ENCODE measurements around the gene PRR7. TPM values are rescaled to one million over a fixed set of nuclear protein-coding genes. Genes with fewer than 3 reads are reported as not detected.

Gene PRR7
- total RNA-seq, 1 donor from 2014 or later: 30.9 TPM

GRCh38 chr5:177496727-177497291 is 50.2 kb downstream of the PRR7 start:
- TF ChIP-seq, protein P1, sequence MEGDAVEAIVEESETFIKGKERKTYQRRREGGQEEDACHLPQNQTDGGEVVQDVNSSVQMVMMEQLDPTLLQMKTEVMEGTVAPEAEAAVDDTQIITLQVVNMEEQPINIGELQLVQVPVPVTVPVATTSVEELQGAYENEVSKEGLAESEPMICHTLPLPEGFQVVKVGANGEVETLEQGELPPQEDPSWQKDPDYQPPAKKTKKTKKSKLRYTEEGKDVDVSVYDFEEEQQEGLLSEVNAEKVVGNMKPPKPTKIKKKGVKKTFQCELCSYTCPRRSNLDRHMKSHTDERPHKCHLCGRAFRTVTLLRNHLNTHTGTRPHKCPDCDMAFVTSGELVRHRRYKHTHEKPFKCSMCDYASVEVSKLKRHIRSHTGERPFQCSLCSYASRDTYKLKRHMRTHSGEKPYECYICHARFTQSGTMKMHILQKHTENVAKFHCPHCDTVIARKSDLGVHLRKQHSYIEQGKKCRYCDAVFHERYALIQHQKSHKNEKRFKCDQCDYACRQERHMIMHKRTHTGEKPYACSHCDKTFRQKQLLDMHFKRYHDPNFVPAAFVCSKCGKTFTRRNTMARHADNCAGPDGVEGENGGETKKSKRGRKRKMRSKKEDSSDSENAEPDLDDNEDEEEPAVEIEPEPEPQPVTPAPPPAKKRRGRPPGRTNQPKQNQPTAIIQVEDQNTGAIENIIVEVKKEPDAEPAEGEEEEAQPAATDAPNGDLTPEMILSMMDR (conservative IDR thresholded peaks at IDR 0.05; ENCODE audit: low read depth, low read length): no peak
- no peak for DNase-seq (ENCODE audit: low read depth)
- H3K4me3 ChIP-seq (ENCODE audit: low read depth, low read length): peak overlapping the region; percentile 89

GRCh38 chr5:177497292-177498012 is 50.8 kb downstream of the PRR7 start, which contains the start of gene PDLIM7:
PDLIM7 (minus strand) TSS chr5:177497604; CDS start chr5:177496512, 1,092 bp downstream.
- peak within 1 kb of the TSS; percentile 89 for H3K4me3 ChIP-seq (ENCODE audit: low read depth, low read length)
- DNase-seq (ENCODE audit: low read depth): peak; percentile 69
- TF ChIP-seq, protein P1 (conservative IDR thresholded peaks at IDR 0.05; ENCODE audit: low read depth, low read length): no peak

DNA sequence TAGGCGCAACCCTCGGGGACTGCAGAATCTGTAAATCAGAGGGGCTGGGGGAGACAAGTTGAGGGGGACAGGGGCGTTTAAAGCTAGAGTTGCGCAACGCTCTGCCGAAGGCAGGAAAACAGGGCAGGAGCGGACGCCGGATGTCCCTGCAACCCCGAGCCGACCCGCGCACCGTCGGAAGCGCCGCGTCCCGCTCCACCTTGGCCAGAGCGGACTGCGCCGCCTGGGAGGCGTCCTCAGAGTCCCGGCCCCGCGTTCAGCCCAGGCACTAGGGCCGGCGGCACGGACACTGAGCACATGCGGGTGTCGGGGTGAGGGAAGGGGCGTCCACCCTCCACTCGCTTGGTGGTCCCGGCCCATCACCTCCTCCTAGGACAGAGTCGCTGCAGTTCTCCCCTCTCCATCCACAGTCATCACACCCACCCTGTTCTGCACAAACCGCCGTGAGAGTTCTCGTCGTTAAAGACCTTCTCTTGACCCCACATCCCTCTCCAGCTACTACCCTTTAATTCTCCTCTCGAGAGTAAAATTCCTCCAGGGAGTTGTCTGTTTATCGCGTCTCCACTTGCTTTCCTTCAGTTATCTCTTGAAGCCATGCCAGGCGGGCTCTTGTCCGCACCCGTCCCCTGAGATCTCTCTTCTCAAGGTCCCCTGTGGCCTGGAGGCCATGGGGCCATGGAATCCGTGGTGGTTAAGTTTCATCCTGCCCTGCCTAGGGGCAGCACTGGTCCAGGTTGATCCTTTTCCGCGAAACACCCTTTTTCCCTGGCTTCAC is 51.6 kb downstream of the PRR7 start:
- H3K4me3 ChIP-seq (ENCODE audit: low read depth, low read length): peak overlapping the region; percentile 89
- TF ChIP-seq, protein P1 (conservative IDR thresholded peaks at IDR 0.05; ENCODE audit: low read depth, low read length): no peak
- DNase-seq (ENCODE audit: low read depth): no peak

DNA sequence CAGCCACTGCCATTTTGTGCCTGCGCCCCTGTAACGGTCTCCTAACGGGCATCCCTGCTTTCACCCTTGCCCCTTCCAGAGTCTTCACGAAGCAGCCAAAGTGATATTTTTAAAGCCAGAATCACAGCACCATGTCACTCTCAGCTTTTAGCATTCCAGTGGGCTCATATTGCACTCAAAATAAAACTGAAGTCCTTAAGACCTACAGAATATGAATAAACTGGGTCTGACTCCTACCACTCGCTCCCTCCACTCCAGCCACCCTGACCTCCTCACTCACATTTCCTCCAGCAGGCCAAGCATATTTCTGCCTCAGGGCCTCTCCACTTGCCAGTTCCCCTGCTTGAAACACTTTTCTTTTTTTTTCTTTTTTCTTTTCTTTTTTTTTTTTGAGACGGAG is 53.2 kb downstream of the PRR7 start:
- no peak for DNase-seq (ENCODE audit: low read depth)
- TF ChIP-seq, protein P1 (conservative IDR thresholded peaks at IDR 0.05; ENCODE audit: low read depth, low read length): no peak

DNA sequence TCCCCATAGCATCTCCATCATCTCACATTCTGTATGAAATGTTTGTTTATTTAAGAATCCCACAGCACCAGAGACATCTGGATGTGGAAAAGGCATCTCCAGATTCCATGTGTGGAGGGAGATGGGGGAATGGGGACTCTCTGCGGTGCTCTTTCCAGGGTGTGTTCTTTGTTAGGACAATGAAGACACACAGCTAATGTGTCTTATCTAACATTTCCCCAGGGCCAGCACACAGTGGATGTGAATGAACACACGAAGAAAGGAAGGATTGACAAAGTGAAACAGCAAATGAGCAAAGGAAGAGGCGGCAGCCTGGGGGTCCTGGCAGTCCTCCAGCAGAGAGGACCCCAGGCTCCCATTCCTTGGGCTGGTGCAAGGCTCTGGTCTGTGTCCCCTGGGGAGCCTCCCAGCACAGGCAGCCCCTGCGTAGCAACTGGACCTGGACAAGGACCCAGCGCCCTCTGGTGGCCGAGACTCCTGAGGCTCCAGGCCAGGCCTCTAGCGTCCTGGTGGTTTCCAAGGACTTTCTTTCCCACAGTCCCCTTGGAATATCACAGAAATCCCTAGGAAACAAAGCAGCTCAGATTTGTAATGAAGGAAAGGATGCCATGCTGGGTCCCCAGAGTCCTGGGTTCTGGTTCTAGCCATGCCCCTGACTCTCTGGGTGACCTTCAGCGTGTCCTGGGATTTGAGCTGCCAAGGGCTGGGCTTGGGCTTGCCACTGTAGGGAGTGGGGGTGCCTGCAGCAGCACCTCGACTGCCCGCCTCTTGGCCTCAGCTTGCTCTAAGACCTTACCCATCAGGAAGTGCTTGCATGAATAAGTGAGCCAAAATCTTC is 54.3 kb downstream of the PRR7 start:
- no peak overlapping the region for H3K4me3 ChIP-seq (ENCODE audit: low read depth, low read length)
- no peak for DNase-seq (ENCODE audit: low read depth)
- TF ChIP-seq, protein P1 (conservative IDR thresholded peaks at IDR 0.05; ENCODE audit: low read depth, low read length): peak; percentile 95

More for the DNA sequence above, 53.2 kb downstream of the PRR7 start:
- no peak overlapping the region for H3K4me3 ChIP-seq (ENCODE audit: low read depth, low read length)

DNA sequence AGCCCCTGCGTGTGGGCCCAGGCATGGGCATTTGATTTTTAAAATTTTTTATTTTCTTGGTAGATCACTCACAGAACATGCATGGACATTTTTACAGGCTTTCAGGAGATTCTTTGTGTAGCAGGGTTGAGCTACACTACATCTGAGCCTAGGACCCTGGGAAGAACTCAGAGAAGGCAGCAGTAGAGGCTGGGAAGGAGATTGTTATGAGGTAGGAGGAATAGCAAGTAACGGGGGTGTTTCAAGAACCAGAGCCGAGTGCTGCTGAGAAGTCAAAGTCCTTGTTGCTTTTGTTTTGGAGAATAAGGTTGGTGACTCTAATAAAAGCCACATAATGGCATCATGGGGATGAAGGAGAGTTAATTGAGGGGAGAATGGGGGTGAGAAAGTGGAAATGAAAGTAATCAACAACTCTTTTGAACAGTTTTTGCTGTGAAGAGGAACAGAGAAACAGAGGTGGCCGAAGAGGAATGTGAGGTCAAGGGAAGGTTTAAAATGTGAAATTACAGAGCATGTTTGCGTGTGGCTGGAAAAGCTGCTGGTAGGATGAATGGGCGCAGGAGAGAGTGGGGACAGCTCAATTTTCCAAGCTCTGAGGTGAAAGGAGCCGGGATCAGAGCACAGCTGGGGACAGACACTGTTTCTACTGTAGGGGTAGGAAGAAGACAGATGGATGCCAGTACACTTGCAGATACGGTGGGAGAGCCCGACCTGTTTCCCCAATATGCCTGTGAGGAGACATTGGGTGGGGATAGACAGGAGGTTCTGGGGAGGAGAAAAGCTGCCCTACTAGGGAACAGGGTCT is 55.5 kb downstream of the PRR7 start:
- DNase-seq (ENCODE audit: low read depth): no peak
- TF ChIP-seq, protein P1 (conservative IDR thresholded peaks at IDR 0.05; ENCODE audit: low read depth, low read length): no peak
- no peak overlapping the region for H3K4me3 ChIP-seq (ENCODE audit: low read depth, low read length)

Data from epithelial cell of proximal tubule (primary cell).